Activated CD4-positive, alpha-beta T cell treated with anti-CD3 and anti-CD28 coated beads, Interleukin-2, Interleukin-6, amounts not matched to agents 100 ng/mL and 50 ng/mL, durations not matched to agents 16 hours and 8 hours (primary cell): ENCODE results near the gene MTA3.

ENCODE experiments used
- DNase-seq: peaks from one replicate; pipeline ENCODE4 v3.0.0-alpha.2; 2020

Gene MTA3

DNA sequence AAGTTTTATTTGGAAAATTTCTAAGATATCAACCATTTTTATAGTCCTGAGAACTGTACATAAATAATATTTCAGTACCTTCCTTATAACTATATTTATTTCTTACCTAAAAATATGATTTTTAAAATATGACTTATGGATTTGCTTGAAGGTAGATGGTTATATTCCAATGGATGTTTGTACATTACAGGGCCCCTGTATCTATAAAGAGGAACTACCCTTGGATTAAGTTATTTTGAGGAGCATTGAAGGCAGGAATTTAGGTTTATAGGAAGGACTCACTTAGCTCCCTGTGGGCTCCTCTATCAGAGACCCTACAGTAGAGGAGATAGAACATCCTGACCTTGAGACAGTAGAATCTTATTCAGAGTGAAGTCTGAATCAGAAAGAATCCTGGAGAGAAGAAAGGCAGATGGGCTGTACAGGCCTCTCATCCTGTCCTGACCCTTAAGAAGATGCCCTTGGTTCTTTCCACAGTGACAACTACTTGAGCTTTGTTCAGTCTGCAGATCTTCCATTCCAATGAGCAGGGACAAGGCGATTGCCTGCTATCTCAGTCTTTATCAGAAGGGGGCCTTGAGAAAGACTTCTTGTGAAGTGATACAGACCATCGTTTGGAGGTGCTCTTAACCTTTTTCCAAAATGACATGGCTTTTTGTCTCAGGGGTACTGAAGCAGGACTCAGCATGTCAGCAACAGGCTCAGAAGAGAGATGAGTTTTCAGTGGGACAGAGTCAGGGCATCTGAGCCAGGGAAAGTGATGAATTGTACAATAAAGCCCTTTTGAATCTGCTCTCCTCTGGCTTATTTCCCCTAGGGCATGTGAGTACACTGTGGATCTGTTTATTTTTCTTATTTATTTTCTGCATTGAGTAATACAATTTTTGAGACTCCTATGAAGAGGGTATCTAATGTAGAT is 174.6 kb downstream of the MTA3 start:
- DNase-seq: no peak

- DNase-seq: no peak
Observed at GRCh38 chr2:42743659-42743990, 175.2 kb downstream of the MTA3 start.

GRCh38 chr2:42744545-42745082 is 176.2 kb downstream of the MTA3 start:
- DNase-seq: no peak

- no peak for DNase-seq
Observed at GRCh38 chr2:42747422-42747821, 179.0 kb downstream of the MTA3 start.

GRCh38 chr2:42748840-42749239 is 180.4 kb downstream of the MTA3 start:
- DNase-seq: no peak

DNA sequence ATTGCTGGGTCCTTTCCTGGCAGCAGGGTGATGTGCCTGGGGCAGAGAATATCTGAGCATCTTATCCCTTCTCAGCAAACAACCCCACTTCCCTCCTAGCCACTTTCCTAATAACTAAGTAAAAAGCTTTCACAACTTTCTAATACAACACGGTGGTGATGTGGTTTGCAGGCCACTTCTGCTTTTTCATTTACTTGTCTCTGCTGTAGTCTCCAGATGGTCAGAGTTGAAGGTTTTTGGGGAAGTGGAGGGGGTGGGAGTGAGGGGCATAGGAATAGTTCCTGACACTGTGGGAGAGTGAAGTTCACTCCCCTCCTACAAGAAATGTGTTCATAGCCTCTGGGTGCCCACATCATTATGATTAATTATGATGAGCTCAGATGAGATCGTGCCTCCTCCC is 183.9 kb downstream of the MTA3 start:
- DNase-seq: no peak

GRCh38 chr2:42752816-42753813 is 184.7 kb downstream of the MTA3 start:
- no peak for DNase-seq

DNA sequence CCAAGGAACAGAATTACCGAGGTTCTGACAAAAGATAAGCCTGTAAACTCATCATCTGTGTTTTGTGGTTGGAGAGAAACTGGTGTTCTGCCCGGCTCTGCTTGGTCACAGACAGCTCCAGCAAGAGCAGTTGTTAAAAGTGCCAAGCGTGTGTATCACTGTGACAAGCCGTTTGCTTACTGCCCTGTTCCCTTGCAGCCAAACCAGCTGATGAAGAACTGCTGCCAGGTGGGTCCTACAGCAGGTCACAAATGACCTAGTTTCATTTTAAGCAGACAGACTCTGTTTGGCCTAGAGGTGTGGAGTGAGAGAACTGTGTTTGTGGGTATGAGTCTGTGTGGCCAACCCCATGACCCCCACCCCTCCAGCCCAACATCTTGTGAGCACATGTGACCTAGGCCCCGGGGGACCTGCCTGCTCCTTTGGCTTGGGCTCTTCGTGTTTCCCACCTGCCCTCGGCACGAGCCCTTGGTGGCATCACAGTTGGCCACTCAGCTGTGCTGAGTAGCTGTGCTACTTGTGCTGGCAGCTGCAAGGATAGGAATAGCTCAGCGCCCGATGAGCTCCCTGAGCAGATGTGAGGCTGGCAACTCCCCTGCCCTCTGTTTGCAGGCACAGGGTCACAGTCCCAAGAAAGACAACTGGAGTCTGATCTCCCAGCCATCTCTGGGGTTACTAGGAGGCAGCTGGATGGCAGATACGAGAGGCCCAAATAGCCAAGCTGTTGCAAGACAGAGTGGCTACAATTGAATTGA is 185.8 kb downstream of the MTA3 start:
- no peak for DNase-seq

DNA sequence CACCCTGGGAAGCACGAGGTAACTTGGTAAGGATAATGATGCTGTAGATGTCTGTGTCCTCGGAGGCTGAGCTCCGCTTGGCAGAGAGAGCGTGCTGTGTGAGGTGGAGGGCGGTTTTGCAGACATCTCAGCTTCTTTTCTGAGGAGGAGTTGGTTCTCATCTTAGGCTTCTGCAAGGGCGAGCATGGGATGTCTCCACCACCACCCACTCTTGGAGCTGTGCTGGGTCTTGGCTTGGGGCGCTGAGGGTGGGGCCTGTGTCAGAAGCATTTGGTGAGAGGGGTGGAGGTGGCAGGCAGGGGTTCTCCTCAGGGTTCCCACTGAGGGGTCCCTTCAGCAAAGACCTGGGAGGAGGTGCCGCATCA is 186.3 kb downstream of the MTA3 start:
- DNase-seq: no peak

- no peak for DNase-seq
Observed at GRCh38 chr2:42755191-42755880, 186.9 kb downstream of the MTA3 start.

GRCh38 chr2:42756150-42756775 is 187.8 kb downstream of the MTA3 start:
- no peak for DNase-seq

DNA sequence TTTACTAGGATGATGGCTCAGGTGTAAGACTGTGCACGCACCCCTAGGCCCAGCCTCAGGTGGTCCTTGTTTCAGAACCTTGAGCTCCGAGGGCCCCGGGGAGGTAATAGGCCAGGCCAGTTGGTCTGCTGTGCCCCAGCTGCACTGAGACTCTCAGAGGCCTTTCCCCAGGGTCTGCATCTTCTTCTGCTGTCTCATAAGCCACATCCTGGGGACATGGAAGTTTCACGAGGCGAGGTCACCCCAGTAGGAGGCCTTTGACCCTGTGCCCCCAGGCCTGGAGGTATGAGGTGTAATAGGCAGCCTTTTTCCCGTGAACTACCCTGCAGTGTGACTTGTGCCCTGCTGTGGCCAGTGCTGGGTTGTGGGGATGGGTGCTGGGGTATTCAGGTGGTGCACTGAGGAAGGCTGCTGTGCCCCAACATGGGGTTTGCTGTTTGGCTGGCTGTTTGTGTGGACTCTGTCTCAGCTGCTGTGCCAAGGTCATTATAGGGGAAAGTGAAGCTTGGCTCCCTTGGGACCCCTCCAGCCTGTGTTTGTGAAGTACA is 188.6 kb downstream of the MTA3 start:
- no peak for DNase-seq

DNA sequence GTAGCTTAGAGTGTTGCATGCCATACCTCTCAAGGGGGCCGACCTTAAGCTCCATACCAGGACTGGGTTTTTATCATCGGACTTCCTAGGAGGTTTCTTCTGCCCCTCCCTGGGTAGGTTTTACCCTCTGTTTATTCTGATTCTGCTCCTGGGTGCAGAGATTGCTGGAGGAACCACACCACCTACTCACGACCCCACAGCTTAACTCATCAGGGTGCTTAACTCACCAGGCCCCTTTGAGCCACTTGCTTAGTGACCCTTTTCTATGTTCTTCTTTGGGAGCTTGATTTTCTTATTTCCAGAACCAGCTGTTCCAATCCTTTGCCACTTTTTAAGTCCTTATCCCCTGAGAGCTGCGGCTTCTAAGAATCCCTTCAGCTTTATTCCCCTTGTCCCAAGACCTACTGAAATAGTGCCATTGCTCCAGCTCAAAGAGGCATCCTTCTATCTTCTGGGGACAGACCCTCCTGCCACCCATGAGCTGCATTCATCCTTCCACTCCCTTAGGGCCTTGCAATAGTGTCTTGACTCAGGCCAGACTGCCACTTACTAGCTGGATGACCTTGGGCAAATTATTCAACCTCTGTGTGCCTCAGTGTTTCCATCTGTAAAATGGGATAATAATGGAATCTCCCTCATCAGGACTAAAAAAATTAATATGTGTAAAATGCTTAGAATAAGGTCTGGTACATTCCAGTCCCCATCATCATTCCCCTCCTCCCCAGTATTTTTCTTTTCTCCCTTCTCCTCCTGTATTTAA is 189.7 kb downstream of the MTA3 start:
- no peak for DNase-seq

DNA sequence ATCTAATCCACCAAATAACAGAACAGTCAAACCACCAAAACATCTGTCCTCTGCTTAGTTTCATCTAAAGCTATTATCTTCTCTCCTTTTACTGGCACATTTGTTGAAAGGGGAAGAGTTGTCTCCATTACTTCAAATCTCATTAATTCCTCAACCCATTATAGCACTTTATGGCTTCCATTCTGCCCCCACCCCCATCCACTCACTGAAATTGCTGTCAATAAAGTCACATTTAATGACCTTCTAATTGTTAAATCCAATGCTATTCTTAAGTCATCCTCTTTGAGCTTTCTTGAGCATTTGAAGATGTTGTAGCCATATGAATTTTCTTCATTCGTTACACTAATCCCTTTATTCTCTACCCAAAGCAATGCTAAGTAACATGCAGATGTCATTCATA is 190.3 kb downstream of the MTA3 start:
- no peak for DNase-seq

DNA sequence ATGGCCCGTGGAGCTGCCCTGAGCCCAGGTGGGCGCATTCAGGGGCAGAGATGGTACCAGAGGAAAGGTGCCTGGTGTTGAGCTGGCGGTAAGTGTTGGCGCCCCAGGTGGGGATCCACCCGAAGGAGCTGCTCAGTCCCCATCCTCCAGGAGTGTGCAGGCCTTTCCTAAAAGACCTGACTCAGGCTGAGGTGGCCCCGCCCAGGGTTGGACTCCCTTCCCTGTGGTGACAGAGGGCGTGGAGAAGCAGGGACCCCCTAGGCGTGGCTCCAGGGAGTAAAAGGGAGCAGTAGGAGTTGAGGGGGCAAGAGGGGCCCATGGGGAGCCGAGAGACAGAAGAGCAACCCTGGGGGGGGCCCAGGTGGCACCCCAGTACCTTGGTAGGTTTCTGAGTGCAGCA is 193.1 kb downstream of the MTA3 start:
- no peak for DNase-seq

GRCh38 chr2:42762155-42762554 is 193.7 kb downstream of the MTA3 start:
- no peak for DNase-seq

- DNase-seq: no peak
Observed at GRCh38 chr2:42762823-42763804, 194.7 kb downstream of the MTA3 start.

DNA sequence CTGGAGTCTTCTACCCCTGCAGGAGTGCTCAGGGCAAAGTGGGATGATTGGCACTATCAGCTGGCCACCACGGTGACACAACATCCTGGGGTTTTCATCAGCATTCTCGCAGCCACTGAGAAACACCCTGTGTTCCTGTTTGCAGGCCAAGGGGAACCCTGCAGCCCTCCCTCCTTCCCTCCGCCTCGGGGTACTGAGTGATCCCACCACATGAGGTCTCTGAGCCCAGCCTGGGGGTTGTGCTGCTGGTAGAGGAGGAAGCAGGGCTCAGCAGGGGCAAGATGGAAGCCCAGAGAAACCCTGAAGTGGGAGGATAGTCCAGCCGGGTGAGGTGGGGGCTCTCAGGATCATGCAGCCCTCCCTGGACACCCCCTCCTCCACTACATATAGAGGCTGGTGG is 195.7 kb downstream of the MTA3 start, which contains the start of gene OXER1:
OXER1 (minus strand) TSS at position 40 of the 400 bp plus-strand sequence. CDS start 73 bp downstream, outside the sequence.
- DNase-seq: no peak

- DNase-seq: no peak
Observed at GRCh38 chr2:42764901-42765300, 196.5 kb downstream of the MTA3 start.
